Activated CD4-positive, CD25-positive, alpha-beta regulatory T cell treated with anti-CD3 and anti-CD28 coated beads, Interleukin-2, amount 50 U/mL, for 16 hours (primary cell): Measurements from ENCODE around the gene AKAP6.

Experiments used
- DNase-seq: peaks from one replicate; pipeline ENCODE4 v3.0.0-alpha.2; 2020; ENCODE audit warnings: low read depth, low spot score

AKAP6 gene, protein sequence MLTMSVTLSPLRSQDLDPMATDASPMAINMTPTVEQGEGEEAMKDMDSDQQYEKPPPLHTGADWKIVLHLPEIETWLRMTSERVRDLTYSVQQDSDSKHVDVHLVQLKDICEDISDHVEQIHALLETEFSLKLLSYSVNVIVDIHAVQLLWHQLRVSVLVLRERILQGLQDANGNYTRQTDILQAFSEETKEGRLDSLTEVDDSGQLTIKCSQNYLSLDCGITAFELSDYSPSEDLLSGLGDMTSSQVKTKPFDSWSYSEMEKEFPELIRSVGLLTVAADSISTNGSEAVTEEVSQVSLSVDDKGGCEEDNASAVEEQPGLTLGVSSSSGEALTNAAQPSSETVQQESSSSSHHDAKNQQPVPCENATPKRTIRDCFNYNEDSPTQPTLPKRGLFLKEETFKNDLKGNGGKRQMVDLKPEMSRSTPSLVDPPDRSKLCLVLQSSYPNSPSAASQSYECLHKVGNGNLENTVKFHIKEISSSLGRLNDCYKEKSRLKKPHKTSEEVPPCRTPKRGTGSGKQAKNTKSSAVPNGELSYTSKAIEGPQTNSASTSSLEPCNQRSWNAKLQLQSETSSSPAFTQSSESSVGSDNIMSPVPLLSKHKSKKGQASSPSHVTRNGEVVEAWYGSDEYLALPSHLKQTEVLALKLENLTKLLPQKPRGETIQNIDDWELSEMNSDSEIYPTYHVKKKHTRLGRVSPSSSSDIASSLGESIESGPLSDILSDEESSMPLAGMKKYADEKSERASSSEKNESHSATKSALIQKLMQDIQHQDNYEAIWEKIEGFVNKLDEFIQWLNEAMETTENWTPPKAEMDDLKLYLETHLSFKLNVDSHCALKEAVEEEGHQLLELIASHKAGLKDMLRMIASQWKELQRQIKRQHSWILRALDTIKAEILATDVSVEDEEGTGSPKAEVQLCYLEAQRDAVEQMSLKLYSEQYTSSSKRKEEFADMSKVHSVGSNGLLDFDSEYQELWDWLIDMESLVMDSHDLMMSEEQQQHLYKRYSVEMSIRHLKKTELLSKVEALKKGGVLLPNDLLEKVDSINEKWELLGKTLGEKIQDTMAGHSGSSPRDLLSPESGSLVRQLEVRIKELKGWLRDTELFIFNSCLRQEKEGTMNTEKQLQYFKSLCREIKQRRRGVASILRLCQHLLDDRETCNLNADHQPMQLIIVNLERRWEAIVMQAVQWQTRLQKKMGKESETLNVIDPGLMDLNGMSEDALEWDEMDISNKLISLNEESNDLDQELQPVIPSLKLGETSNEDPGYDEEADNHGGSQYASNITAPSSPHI (N-terminal part only)

DNA sequence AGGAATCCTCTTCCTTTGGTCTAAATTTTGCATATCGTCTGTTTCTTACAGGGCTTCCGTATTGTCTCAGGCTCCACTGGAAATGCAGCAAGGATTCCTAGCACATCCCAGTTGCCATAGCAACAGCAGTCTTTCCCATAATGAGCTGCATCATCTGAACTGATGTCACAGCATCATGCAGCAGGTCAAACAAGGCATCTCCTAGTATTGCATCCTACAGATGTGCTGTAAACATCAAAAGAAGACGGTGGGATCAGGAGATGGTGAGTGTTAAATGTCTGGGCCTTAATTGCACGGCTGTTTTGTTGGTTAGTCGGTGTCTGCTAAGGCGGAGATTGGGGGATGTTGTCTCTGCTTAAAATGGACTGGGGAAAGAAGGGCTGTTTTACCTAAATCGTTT is at the start of gene AKAP6:
TSS of gene AKAP6 (plus strand) at position 153 of the 400 bp plus-strand sequence. CDS start 104,196 bp downstream, outside the sequence.
- no peak for DNase-seq

DNA sequence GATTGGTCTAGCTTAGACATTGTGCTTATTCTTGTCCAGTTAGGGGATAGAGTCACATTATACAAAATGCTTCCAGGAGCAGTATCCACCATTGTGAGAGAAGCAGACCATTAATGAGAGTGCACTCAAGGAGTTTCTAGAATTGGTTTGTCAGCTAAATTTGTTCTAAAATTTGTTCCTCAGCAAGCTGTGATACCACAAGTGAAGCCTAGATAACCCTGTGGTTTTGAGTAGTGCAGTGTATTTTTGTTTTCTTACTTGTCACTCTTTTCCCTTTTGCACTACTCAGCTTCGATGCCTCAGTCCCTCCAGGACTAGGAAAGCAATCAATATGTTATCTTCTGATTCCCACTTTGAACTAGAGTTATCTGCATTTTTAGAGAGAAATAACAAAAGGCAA is 42.5 kb upstream of the AKAP6 start:
- no peak for DNase-seq

DNA sequence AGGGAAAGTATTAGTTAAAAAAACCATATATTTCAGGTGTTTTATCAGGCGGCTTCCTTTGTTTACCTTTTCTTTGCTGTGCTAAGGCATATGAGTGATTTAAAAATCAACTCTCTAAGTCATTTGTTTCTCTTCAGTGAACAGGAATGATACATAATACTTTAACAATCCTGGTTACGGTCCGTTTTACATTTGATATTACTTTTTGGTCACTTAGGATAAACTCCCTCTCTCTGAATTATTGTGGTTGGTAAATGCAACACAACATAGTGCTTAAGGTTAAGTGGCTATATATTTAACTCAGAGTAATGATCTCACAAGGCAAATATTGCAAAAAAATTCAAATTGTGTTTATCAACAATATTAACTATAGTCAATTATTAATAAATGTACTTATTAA is 32.7 kb upstream of the AKAP6 start:
- no peak for DNase-seq

DNA sequence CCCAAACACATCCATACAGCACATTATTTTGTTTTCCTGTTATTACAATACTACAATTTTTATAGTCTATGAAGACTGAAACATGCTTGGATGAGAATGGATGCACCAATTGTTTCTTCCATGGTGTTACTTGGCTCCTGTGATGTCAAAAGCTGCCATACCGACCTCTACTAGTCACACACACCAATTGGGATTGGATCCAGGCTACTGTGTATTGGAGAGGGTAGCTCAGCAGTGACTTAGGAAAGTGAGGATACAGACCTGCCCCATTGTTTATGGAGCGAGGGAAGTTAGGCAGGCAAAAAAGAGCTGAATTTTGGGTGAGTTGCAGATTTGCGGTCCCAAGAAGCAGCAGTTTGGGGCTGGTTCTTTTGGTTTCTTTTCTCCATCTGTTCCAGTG is 30.8 kb upstream of the AKAP6 start:
- no peak for DNase-seq

DNA sequence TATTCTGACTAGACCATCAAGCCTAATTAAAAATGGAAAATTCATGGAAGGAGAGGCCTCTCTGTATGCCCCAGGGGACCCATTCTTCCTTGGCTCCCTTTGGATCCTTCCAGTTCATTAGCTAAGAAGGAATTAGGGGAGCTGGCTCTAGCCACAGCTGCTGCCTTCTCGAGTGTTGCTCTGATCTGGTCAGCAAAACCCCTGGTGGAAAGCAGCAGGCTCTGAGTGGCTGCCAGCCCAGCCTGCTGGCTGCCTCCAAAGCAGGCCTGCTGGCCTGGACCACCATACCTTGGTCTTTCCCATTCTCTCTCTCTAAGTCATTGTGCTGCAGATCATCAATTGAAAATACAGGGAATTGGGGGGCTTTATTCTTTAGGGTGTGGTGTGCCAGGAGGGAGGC is 29.0 kb upstream of the AKAP6 start:
- no peak for DNase-seq

DNA sequence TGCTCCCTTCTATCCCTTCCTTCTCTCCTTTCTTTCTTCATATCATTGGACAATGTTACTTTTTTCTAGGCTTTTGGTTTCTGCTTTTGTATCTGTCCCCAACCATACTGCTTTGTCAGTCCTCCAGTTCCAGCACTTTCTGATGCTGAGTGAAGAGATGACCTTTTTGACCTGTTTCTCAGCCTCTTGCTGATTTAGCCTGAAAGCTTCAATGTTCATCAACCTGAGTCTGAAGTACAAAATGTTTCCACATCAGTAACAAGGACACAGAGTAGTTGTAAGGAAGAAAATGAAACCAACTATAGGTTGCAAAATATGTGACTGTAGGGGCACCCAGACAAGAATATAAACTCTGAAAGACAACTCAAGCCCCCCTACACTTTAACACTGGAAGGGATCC is 25.2 kb upstream of the AKAP6 start:
- no peak for DNase-seq

DNA sequence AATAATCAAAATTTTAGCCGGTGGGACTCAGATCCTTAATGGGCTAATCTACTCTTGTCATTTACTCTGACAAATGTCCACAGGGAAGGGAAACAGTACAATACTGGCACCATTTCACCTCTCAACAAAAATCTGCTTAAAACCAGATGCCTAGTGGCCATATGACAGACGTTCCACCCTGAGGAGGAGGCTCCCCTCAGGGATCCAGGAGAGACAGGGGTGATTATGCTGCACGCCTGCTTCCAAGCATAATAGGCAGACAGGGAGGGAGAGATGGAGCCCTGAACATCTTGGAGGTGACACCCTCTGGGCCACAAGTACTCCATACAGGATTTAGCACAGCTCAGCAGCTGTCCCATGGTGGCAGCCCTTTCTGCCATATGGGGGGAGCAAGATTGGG is 24.8 kb upstream of the AKAP6 start:
- no peak for DNase-seq

DNA sequence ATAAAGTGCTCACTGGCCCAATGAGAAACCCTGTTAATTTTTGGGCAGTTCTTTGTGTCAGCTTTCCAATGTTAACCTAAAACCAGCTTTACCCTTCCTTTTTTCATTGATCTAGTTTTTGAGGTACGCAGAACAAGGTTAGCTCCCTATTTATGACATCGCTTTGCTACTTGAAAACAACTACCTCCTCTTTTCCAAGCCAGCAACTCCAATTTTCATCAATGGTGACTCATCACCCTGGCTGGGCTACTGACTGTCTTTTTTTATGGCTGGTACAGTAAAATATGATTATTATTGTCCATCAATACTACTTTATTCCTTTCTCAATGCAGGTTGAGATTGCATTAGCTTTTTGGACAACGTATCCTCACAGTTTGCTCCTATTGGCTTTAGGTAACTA is 22.5 kb upstream of the AKAP6 start:
- DNase-seq, result no peak

DNA sequence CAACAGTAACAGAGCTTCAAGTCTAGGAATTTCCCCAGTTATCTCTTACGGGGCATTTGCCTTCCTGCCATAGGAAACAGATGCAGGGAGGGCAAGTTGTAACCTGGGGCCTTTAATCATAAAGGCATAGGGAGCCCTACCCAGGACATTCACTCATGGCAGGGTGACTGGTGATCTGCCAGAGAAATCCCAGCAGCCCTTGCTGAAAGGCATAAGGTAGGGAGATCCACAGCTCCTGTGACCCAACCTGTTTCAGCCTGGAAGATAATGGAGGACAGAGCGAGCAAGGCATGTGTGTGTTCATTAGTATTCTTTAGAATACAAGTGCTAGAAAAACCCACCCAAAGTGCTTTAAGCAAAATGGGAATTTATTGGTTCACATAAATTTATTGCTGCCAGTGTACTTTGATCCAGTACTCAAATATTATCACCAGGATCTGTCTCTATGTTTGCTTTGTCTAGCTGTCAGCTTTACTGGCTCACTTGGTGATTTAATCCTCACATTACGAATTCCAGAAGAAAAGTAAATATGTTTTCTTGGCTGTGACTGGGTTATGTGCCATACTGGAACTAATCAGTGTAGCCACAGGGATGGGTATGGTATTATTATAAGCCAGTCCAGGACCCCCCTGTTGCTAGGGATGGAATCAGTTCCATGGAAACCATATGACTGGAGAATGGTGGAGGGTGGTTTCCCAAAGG is 21.1 kb upstream of the AKAP6 start:
- no peak for DNase-seq

DNA sequence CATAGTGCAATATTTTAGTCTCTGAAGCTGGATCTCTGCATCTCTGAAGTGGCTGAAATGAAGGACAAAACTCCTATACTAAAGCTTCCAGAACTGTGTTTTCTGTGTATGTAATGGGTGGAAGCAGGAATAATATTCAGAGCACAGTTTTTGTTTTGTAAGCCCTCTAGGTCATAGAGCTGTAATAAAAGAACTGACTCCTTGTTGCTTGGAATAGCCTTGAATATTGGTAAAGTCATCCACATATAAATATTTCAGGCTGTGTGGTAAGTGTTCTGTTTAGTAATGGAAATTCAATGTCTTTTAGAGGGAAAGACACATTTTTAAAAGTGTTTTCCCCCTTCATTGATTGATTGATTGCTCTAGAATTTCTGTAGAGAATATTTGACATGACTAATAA is 18.2 kb upstream of the AKAP6 start:
- no peak for DNase-seq

DNA sequence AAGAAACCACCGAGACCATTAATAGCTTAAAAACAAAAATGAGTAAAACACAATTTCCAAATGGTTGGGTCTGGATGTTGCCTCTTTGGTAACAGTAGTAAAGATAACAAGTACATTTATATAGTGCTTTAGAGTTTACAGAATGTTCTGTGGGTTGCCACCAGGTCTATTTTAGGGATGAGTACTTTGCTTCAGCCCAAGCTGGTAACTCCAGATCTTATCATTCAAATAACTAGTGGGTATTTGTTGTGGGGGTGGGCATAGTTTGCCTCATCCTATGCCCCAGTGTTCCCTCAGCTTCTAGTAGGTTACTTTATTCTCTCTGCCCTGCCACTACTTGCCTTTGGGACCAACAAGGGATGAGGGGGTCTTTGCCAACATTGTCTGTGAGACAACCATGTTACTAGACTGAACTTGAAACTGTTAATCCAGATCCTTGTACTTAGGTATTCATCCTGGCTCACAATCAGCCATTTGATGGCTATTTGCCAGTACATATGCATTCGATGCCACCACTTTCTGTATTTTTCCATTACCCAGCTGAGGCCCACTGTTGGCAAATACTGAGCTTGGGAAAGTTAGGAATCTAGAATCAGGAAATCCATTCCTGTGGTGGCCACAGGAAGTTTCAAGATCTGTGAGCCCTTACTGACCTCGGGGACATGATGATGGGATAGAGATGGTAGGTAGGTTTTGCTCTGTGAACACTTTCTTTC is 17.6 kb upstream of the AKAP6 start:
- no peak for DNase-seq

DNA sequence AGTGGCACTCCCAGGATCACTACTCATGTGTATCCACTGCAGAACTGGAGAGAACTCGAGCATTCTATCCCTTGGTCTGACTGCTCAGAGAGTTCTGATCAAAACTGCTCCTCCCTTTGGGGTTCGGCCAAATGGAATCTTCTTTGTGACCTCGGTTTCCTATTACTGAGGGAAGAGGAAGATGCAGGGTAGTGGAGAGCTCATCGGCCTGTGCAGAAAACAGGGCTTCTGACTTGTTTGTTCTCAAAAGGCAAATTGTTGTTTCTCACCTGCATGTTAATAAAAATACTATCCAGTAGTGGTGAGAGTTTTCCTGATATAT is 17.1 kb upstream of the AKAP6 start:
- DNase-seq, result no peak

DNA sequence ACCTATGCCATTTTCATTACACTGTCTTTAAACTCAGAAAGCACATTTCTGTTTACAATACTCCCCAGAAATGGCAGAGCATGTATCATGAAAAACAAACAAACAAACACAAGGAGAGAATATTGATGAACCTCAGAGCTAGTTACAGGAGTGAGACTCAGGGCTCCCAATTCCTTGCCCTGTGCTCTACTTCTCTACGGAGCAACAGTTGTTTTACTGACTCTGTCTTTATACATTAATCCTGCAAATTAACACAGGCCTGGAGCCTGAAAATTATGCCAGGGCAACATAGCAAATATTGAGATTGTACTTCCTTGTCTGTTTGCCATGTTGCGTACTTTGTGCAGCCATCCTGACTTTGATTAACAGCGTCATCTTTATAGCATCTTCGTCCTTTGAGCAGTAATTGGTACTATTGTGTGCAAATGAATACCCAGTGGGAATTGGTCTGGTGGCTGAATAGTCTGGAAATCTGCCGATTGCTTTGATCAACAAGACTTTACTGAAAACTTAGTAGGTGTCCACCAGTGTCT is 15.2 kb upstream of the AKAP6 start:
- no peak for DNase-seq

DNA sequence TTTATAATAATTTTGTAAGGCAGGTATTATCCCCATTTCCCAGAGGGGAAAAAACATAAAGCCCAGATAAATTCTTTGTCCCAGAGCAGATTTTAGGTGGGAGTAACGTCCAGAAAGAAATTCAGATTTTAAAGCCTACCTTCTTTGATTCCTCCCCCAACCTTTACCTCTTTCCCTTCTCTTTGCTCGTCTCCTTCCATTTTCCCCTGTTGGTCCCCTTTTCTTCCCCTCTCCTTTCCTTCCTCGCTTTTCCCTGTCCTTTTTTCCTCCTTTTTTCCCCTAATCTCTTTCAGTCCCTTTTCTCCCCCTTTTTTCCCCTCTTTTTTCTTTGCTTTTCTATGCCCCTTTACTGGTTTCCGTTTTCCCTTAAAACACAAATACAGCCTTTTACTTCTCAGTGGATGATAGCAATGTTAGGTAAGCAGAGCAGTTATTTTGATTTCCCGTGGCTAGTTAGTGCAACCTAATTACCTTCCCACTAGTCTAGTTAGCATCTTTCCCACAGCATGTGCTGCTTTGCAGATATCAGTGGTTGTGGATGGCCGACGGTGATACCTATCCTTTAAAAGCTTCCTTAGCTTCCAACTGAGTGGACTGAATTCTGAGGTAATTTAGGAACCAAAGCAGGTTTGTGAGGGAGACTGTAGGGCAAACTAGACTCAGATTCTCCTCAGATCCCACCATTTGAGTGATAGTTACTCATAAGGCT is 10.9 kb upstream of the AKAP6 start:
- DNase-seq, result no peak

DNA sequence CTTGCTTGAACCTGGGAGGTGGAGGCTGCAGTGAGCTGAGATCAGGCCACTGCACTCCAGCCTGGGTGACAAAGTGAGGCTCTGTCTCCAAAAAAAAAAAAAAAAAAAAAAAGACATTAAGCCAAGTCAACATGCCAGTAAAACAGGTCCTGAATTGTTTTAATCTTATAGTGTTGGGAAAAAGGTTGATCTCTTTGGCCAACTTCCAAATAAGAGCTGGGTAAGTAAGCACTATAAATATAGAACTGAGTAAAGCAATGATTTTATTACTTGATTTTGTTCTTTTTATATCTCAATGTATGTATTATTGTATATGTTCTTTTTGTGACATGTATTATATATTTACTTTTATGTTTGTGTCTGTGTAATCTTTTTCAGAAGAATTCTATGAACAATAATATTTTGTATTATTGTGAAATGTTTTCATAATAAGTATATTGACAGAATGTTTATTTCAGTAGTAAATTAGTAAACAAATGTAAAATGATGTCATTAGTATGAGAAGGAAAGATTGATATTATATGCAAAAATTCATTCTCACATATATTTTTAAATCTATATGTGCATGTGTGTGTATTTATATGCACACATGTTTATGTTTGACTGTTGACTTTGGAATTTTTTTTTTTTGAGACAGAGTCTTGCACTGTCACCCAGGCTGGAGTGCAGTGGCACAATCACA is 9.6 kb upstream of the AKAP6 start:
- DNase-seq, result no peak

DNA sequence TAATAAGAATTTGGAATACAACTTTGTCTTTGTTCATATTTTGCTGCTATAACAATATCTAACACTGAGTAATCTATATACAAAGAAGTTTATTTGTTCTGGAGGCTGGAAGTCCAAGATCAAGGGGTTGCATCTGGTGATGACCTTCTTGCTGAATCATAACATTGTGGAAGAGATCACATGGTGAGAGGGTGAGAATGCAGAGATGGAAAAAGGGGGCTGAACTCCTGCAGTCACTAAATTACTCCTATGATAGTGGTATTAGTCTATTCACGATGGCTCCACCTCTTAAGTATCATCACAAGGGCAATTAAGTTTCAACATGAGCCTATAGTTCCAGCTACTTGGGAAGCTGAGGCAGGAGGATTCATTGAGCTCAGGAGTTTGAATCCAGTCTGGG is 4.5 kb upstream of the AKAP6 start:
- no peak for DNase-seq

DNA sequence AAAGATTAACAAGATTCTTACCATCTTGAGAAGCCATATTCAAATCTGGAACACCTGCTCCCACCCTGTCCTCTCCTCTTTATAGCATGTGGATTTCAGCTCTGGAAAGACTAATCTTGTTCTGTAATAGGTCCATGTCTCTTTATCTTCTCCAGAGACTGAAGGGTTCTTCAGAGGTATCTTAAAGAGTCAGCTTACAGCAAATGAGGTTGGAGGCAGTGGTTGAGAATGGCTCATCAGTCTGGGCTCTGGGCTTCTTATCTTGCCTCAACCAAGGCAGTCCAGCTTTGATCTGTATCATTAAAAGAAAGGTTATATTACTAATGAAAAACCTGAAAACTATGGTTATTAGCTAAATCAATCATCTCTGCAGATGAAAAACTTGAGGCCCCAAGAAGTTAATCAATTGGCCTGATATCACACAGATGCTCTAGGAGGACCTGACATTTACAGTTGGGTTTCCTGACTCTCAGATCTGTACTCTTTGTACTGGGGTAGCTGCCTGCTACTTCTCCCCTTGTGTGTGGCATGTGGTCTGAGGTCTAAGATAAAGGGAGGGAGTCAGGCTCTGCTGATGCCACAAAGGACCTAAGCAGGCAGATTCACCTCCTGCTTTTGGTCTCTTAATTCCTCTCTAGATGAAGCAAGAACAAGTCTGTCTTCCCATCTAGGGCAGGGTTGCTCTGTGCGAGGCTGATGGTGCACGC is 1.7 kb upstream of the AKAP6 start:
- DNase-seq, result no peak

DNA sequence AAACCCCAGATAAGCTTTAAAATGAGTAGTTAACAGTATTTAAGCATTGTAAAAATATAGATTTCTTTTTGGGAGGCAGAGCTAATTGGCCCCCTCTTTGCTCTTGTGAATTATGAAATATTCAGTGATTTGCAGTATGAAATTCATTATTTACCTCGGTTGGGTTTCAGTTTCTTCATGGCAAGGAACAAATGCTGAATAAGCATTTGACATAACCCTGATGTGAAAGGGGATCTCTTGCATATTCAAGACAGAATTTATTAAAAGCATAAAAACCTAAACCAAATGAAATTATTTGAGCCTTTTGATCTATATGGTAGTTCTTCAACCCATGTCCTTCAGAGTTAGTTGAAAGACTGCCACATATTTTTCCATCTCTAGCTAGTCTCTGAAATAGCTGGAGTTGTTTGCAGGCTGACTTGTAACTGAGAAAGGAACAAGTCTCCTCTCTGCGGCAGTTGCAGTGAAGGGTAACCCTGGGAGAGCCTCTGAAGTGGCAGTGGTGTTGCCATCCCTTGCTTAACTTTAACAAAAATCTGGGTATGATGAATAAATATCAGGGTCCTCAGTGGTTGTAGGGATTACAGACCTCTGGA is 690 bp downstream of the AKAP6 start:
- DNase-seq, result no peak
